ENCODE results near the gene GPR108. TPM values are rescaled to one million over a fixed set of nuclear protein-coding genes. Genes with fewer than 3 reads are reported as not detected.

Gene GPR108
- total and polyA plus RNA-seq, 2 of the 8 experiments (the other 6 are each of a cell fraction or from before 2014, with no cell fraction given): 34.9 to 46.0 TPM

- no peak overlapping the region for H3K9ac ChIP-seq (replicated peaks in 1 of 4; ENCODE audit: extremely low read depth in 1 of 4, low read depth in 3 of 4, low read length in 3 of 4)
- FAIRE-seq: no peak
- POLR2A ChIA-PET (ENCODE audit: partially characterized antibody): no interaction called here
- TF ChIP-seq BCL11A (IDR thresholded peaks at IDR 0.05; ENCODE audit: low read depth in 2 of 2, low read length in 2 of 2): no peak
- no peak for TF ChIP-seq KDM1A (IDR thresholded peaks at IDR 0.05; ENCODE audit: borderline replicate concordance, low read length)
- TF ChIP-seq SP1 (IDR thresholded peaks at IDR 0.05; ENCODE audit: low read depth, low read length): no peak
- no peak for TF ChIP-seq RNF2 (IDR thresholded peaks at IDR 0.05; ENCODE audit: borderline replicate concordance, low read depth, low read length, missing control alignments, poor library complexity, severe bottlenecking)
- no peak for TF ChIP-seq TAF7 (optimal IDR thresholded peaks at IDR 0.05; ENCODE audit: borderline replicate concordance, low read depth, low read length)
- TF ChIP-seq ATF2 (IDR thresholded peaks at IDR 0.05; ENCODE audit: low read length): no peak
- TF ChIP-seq HDAC2 (IDR thresholded peaks at IDR 0.05; ENCODE audit: borderline replicate concordance in 1 of 2, low read depth in 2 of 2, low read length in 2 of 2): no peak
- no peak for TF ChIP-seq CBX8 (IDR thresholded peaks at IDR 0.05; ENCODE audit: borderline replicate concordance, low read depth, low read length)
- TF ChIP-seq EP300 (IDR thresholded peaks at IDR 0.05; ENCODE audit: borderline replicate concordance in 1 of 2, low read depth in 2 of 2, low read length in 2 of 2): no peak
- TF ChIP-seq NRF1 (IDR thresholded peaks at IDR 0.05; ENCODE audit: low read depth, low read length): no peak
Observed at GRCh38 chr19:6685962-6686627, 51.3 kb downstream of the GPR108 start.

More at GRCh38 chr19:6685962-6686627, 51.3 kb downstream of the GPR108 start:
- Histone ChIP-seq H3K4me1 (replicated peaks in 1 of 4; ENCODE audit: control insufficient read depth in 3 of 4, insufficient read depth in 4 of 4, low read length in 3 of 4) (no peaks in the 10 kb centered on the region), H2BK120ac (replicated peaks; ENCODE audit: low read depth, low read length) (no peak overlapping the region), H4K20me1 (replicated peaks in 1 of 2; ENCODE audit: control insufficient read depth in 1 of 2, insufficient read depth in 2 of 2, low read length in 2 of 2) (no peaks in the 10 kb centered on the region), H4K5ac (ENCODE audit: insufficient read length, low read depth, low read length) (no peak overlapping the region), H3K9me3 (ENCODE audit: insufficient read depth in 2 of 2, low read depth in 1 of 2, low read length in 1 of 2) (no peaks in the 10 kb centered on the region; a peak in 1 of 4 replicates), H4K91ac (replicated peaks; ENCODE audit: insufficient read length, low read length) (no peak overlapping the region), H3K14ac (ENCODE audit: insufficient read length) (no peak overlapping the region), H4K8ac (ENCODE audit: extremely low read depth, insufficient read depth, low read length) (no peak overlapping the region), H3K23ac (ENCODE audit: insufficient read length) (no peak overlapping the region), H3K79me2 (ENCODE audit: control insufficient read depth in 1 of 2, insufficient read depth in 2 of 2, low read length in 2 of 2) (no peaks in the 10 kb centered on the region), H3K27me3 (replicated peaks in 1 of 4; ENCODE audit: control insufficient read depth in 3 of 4, extremely low read depth in 1 of 4, insufficient read depth in 3 of 4, low read length in 3 of 4) (no peaks in the 10 kb centered on the region), H3K36me3 (ENCODE audit: control insufficient read depth in 2 of 4, insufficient read depth in 4 of 4, low read length in 3 of 4) (no peaks in the 10 kb centered on the region; a peak in 1 of 8 replicates), H3K18ac (ENCODE audit: extremely low read depth, low read length) (no peak overlapping the region), H3K4me2 (ENCODE audit: insufficient read depth in 1 of 2, low read depth in 2 of 2, low read length in 2 of 2) (no peak overlapping the region), H3K23me2 (ENCODE audit: low read depth, low read length) (no peaks in the 10 kb centered on the region), H2BK5ac (ENCODE audit: low read depth, low read length) (no peak overlapping the region), H2BK15ac (ENCODE audit: low read length) (no peak overlapping the region), H3K56ac (replicated peaks; ENCODE audit: insufficient read length, low read depth, low read length) (no peak overlapping the region), H3K4ac (replicated peaks; ENCODE audit: insufficient read length, low read depth, low read length) (no peak overlapping the region), H2BK20ac (ENCODE audit: low read length) (no peak overlapping the region), H2AFZ (ENCODE audit: low read length) (no peak overlapping the region), H3K79me1 (ENCODE audit: low read depth, low read length) (no peaks in the 10 kb centered on the region), H2AK5ac (ENCODE audit: low read depth, low read length) (no peak overlapping the region), H3K4me3 (ENCODE audit: extremely low read depth in 1 of 4, insufficient read depth in 2 of 4, low read depth in 3 of 4, low read length in 4 of 4) (no peak overlapping the region), H2BK12ac (ENCODE audit: low read depth, low read length) (no peak overlapping the region), H3K27ac (ENCODE audit: low read depth, low read length) (no peak overlapping the region)
- CTCF ChIA-PET (ENCODE audit: partially characterized antibody): interaction anchor here (0.6 kb wide), 1 partner anchor 159 kb away, joined by 4 read pairs; no protein-coding TSS in a partner anchor
- WGBS, 2 experiments (ENCODE audit: extremely low coverage in 1 of 2, insufficient coverage in 1 of 2, insufficient read length in 1 of 2, insufficient replicate concordance in 2 of 2, low coverage in 1 of 2, low lambda C conversion rate in 2 of 2, missing lambda C conversion rate in 1 of 2): 86% methylated on average over 11 of the region's 15 CpGs; no CpG with 5 or more reads in 1 of the 2 experiments
- no peak for DNase-seq (ENCODE audit: low read depth in 1 of 2, low spot score in 2 of 2)
